ENCODE results near the gene AGBL5. TPM values are rescaled to one million over a fixed set of nuclear protein-coding genes. Genes with fewer than 3 reads are reported as not detected.

Gene AGBL5
- total and polyA plus RNA-seq, 2 of the 13 experiments (the other 11 are each of a cell fraction or from before 2014, with no cell fraction given), result 55.9 to 73.3 TPM

DNA sequence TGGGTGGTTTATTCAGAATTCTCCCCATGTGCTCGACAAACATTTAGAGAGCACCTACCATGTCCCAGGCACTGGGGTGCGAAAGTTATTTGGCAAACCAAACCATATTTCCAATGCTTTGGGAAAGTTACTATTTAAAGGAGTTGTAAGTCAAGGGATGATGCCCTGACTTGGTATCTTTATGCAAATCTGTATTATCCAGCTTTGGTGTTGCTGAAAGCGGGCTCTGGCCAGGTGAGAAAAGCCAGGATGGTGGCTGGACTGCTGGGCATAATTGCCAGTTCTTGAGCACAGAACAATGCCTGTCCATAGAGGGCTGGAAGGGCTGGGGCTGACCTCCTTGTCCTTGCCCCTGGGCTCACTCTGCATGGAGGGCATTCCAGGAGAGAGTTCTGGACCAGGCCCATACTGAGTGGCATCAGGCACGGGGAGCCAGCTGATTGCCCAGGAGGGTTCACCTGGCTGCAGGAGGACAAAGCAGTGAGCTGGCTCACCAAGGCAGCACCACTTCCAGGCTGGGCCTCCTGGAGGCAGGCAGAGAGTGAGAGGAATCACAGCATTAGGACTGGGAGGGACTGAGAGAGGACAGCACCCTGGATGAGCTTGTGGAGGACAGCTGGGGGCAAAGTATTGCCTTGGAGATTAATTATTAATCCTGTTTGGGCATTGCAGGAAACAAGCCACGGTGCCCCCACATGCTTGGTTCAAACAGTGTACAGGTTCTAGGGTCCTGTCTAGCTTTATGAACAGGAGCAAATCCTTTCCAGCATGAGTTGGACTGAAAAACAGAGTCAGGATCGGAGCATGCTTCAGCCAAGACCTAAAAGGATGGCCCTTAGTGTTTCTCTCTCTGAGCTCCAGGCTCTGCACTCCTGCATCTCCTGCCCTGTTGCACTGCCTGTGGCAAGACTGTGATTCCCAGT, 42.2 kb downstream of the AGBL5 start (continued):
- no peak for TF ChIP-seq ZNF564 (CRISPR knock-in tag; IDR thresholded peaks at IDR 0.05)
- peak; percentile 72; the same call in 1 of the 2 replicates for TF ChIP-seq ETV5 (CRISPR knock-in tag; IDR thresholded peaks at IDR 0.05; ENCODE audit: borderline replicate concordance)
- TF ChIP-seq, protein P1, sequence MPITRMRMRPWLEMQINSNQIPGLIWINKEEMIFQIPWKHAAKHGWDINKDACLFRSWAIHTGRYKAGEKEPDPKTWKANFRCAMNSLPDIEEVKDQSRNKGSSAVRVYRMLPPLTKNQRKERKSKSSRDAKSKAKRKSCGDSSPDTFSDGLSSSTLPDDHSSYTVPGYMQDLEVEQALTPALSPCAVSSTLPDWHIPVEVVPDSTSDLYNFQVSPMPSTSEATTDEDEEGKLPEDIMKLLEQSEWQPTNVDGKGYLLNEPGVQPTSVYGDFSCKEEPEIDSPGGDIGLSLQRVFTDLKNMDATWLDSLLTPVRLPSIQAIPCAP (CRISPR knock-in tag; IDR thresholded peaks at IDR 0.05; ENCODE audit: low read depth), result no peak
- TF ChIP-seq, protein P2, sequence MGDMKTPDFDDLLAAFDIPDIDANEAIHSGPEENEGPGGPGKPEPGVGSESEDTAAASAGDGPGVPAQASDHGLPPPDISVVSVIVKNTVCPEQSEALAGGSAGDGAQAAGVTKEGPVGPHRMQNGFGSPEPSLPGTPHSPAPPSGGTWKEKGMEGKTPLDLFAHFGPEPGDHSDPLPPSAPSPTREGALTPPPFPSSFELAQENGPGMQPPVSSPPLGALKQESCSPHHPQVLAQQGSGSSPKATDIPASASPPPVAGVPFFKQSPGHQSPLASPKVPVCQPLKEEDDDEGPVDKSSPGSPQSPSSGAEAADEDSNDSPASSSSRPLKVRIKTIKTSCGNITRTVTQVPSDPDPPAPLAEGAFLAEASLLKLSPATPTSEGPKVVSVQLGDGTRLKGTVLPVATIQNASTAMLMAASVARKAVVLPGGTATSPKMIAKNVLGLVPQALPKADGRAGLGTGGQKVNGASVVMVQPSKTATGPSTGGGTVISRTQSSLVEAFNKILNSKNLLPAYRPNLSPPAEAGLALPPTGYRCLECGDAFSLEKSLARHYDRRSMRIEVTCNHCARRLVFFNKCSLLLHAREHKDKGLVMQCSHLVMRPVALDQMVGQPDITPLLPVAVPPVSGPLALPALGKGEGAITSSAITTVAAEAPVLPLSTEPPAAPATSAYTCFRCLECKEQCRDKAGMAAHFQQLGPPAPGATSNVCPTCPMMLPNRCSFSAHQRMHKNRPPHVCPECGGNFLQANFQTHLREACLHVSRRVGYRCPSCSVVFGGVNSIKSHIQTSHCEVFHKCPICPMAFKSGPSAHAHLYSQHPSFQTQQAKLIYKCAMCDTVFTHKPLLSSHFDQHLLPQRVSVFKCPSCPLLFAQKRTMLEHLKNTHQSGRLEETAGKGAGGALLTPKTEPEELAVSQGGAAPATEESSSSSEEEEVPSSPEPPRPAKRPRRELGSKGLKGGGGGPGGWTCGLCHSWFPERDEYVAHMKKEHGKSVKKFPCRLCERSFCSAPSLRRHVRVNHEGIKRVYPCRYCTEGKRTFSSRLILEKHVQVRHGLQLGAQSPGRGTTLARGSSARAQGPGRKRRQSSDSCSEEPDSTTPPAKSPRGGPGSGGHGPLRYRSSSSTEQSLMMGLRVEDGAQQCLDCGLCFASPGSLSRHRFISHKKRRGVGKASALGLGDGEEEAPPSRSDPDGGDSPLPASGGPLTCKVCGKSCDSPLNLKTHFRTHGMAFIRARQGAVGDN (CRISPR knock-in tag; IDR thresholded peaks at IDR 0.05), result peak; percentile 29; the same call in 1 of the 2 replicates
- peak; percentile 96 for TF ChIP-seq PITX1 (CRISPR knock-in tag; IDR thresholded peaks at IDR 0.05)
- TF ChIP-seq ZNF143 (CRISPR knock-in tag; IDR thresholded peaks at IDR 0.05), result peak; percentile 62
- TF ChIP-seq ZNF550 (CRISPR knock-in tag; IDR thresholded peaks at IDR 0.05; ENCODE audit: borderline replicate concordance), result peak; percentile 29
- no peak for TF ChIP-seq ZNF777 (CRISPR knock-in tag; IDR thresholded peaks at IDR 0.05)
- TF ChIP-seq ASH2L (IDR thresholded peaks at IDR 0.05; ENCODE audit: insufficient read length, low read depth, low read length), result peak; percentile 55
- peak; percentile 56 for TF ChIP-seq ELF1 (CRISPR knock-in tag; IDR thresholded peaks at IDR 0.05)
- TF ChIP-seq ZNF296 (CRISPR knock-in tag; conservative IDR thresholded peaks at IDR 0.05), result peak; percentile 69; the same call in 1 of the 2 replicates
- TF ChIP-seq ZFP82 (CRISPR knock-in tag; IDR thresholded peaks at IDR 0.05; ENCODE audit: borderline replicate concordance), result 0 out of 2 replicates have a peak, but pooled peaks have one; percentile 82
- no peak for TF ChIP-seq ZNF34 (CRISPR knock-in tag; IDR thresholded peaks at IDR 0.05; ENCODE audit: borderline replicate concordance)
- TF ChIP-seq SRSF4 (IDR thresholded peaks at IDR 0.05; ENCODE audit: low read depth, low read length, poor library complexity, severe bottlenecking), result no peak
- TF ChIP-seq KLF11 (CRISPR knock-in tag; IDR thresholded peaks at IDR 0.05), result peak; percentile 21; the same call in 1 of the 2 replicates
- TF ChIP-seq ZNF232 (CRISPR knock-in tag; IDR thresholded peaks at IDR 0.05; ENCODE audit: borderline replicate concordance), result 0 out of 2 replicates have a peak, but pooled peaks have one; percentile 22
- TF ChIP-seq CENPT (CRISPR knock-in tag; IDR thresholded peaks at IDR 0.05; ENCODE audit: low read depth), result 0 out of 2 replicates have a peak, but pooled peaks have one; percentile 5
- TF ChIP-seq SCMH1 (CRISPR knock-in tag; IDR thresholded peaks at IDR 0.05; ENCODE audit: borderline replicate concordance), result no peak
- peak; percentile 30; the same call in 1 of the 2 replicates for TF ChIP-seq GLI4 (CRISPR knock-in tag; IDR thresholded peaks at IDR 0.05; ENCODE audit: borderline replicate concordance)
- peak; percentile 86 for TF ChIP-seq THAP11 (CRISPR knock-in tag; IDR thresholded peaks at IDR 0.05)
- TF ChIP-seq ZNF264 (CRISPR knock-in tag; IDR thresholded peaks at IDR 0.05), result peak; percentile 86
- TF ChIP-seq FOXJ3 (CRISPR knock-in tag; IDR thresholded peaks at IDR 0.05; ENCODE audit: borderline replicate concordance), result peak; percentile 43; the same call in 1 of the 2 replicates
- TF ChIP-seq ZNF343 (CRISPR knock-in tag; IDR thresholded peaks at IDR 0.05), result peak; percentile 71; the same call in 1 of the 2 replicates
- TF ChIP-seq NCOA5 (CRISPR knock-in tag; IDR thresholded peaks at IDR 0.05), result no peak
- 0 out of 2 replicates have a peak, but pooled peaks have one; percentile 65 for TF ChIP-seq ZNF383 (CRISPR knock-in tag; IDR thresholded peaks at IDR 0.05; ENCODE audit: borderline replicate concordance)

Data from HepG2 (cell line).